Measurements from ENCODE around the gene LCN9. TPM values are rescaled to one million over a fixed set of nuclear protein-coding genes. Genes with fewer than 3 reads are reported as not detected.

Gene LCN9
- total RNA-seq, 1 experiment from 2014 or later = 0.52 TPM

- no peaks in the 10 kb centered on the region for H3K79me1 ChIP-seq (ENCODE audit: insufficient read depth, low read depth, low read length, poor library complexity, severe bottlenecking)
- no CpG with 5 or more reads among the region's 14 CpGs for WGBS (ENCODE audit: extremely low coverage, insufficient read length, low lambda C conversion rate)
- H4K20me1 ChIP-seq (ENCODE audit: control insufficient read depth, insufficient read depth, insufficient read length) = no peaks in the 10 kb centered on the region
- H2BK5ac ChIP-seq (ENCODE audit: insufficient read length, low read length) = no peak overlapping the region
- no peak overlapping the region for H3K18ac ChIP-seq (ENCODE audit: insufficient read length, low read depth, low read length)
- H2AK5ac ChIP-seq (ENCODE audit: insufficient read length, low read length) = no peak overlapping the region
- no peaks in the 10 kb centered on the region for H3K27me3 ChIP-seq (ENCODE audit: insufficient read depth, low read length)
- no peak overlapping the region for H3K4me3 Mint-ChIP-seq
- peaks cover 7% of the 10 kb centered on the region for H3K27me3 Mint-ChIP-seq (ENCODE audit: low read depth)
- H3K27ac Mint-ChIP-seq = no peak overlapping the region
- no peak for DNase-seq
- H3K4ac ChIP-seq (ENCODE audit: low read depth, low read length) = no peak overlapping the region
- no peak overlapping the region for H3K4me2 ChIP-seq (ENCODE audit: insufficient read depth, insufficient read length, low read length)
- no peak overlapping the region for H2BK12ac ChIP-seq (ENCODE audit: insufficient read length, low read depth, low read length)
- H2BK120ac ChIP-seq (ENCODE audit: low read depth, low read length, poor library complexity, severe bottlenecking) = no peak overlapping the region
- H3K27ac ChIP-seq (ENCODE audit: insufficient read length, low read depth, low read length) = no peak overlapping the region
- no peak overlapping the region for H2AFZ ChIP-seq (ENCODE audit: low read length)
- no peaks in the 10 kb centered on the region for H3K4me1 ChIP-seq (ENCODE audit: insufficient read depth, low read length)
- peaks cover 0 to 19% (median 6%) of the 10 kb centered on the region in 3 experiments; a peak in 3 of 7 replicates for H3K36me3 Mint-ChIP-seq (ENCODE audit: insufficient read depth in 1 of 3, low read depth in 3 of 3)
- no peak overlapping the region for H4K5ac ChIP-seq (ENCODE audit: insufficient read length, low read depth, low read length)
- H3K56ac ChIP-seq (ENCODE audit: insufficient read length, low read depth, low read length) = no peak overlapping the region
- no peak overlapping the region for H2BK20ac ChIP-seq (ENCODE audit: low read depth, low read length, poor library complexity, severe bottlenecking)
- TF ChIP-seq CTCF (conservative IDR thresholded peaks at IDR 0.05) = no peak
- no peaks in the 10 kb centered on the region for H3K4me1 Mint-ChIP-seq
- H3K23me2 ChIP-seq (ENCODE audit: insufficient read length, low read depth, low read length, poor library complexity, severe bottlenecking) = no peaks in the 10 kb centered on the region
- no peak overlapping the region for H3K14ac ChIP-seq (ENCODE audit: insufficient read depth, low read length)
- no peaks in the 10 kb centered on the region for H3K9me3 ChIP-seq (ENCODE audit: control insufficient read depth, low read depth, low read length)
- H3K9me3 Mint-ChIP-seq = peaks cover 12 to 17% of the 10 kb centered on the region in 2 experiments
- H4K8ac ChIP-seq (replicated peaks; ENCODE audit: insufficient read length, low read depth, low read length) = no peak overlapping the region
- H3K23ac ChIP-seq (ENCODE audit: insufficient read length, low read depth, low read length) = no peak overlapping the region
- H2BK15ac ChIP-seq (ENCODE audit: low read depth, low read length) = no peak overlapping the region
- no peak overlapping the region for H3K9ac ChIP-seq (ENCODE audit: extremely low read depth, insufficient read length, low read length)
- H3T11ph ChIP-seq (ENCODE audit: low read length) = no peak overlapping the region
- no peak overlapping the region for H4K91ac ChIP-seq (ENCODE audit: insufficient read length, low read depth, low read length)
- H3K79me2 ChIP-seq (ENCODE audit: insufficient read depth, low read length) = no peaks in the 10 kb centered on the region
Measured at GRCh38 chr9:135624282-135624681, 38.8 kb upstream of the LCN9 start.
